Fibroblast of skin of scalp (primary cell): ENCODE data around the gene MBD6.
"Not testable (repeated sequence)": the region's sequence is repeated elsewhere in the genome, so short reads cannot be mapped to it uniquely, and the experiment has no call there.

Source experiments
- DNase-seq: peaks from one replicate; pipeline ENCODE4 v3.0.0-alpha.2; 2013

The MBD6 gene

GRCh38 chr12:57488402-57489156, 34.0 kb upstream of the MBD6 start:
- no peak for DNase-seq

GRCh38 chr12:57489157-57489641, 33.4 kb upstream of the MBD6 start:
- peak; percentile 16 for DNase-seq

- no peak for DNase-seq
Measured at GRCh38 chr12:57490126-57490525, 32.5 kb upstream of the MBD6 start.

- no peak for DNase-seq
Measured at GRCh38 chr12:57491393-57492280, 31.0 kb upstream of the MBD6 start.

GRCh38 chr12:57495051-57495701, 27.4 kb upstream of the MBD6 start:
- not testable (repeated sequence) for DNase-seq

- no peak for DNase-seq
Measured at GRCh38 chr12:57496822-57497221, 25.8 kb upstream of the MBD6 start.

- DNase-seq: no peak
Measured at GRCh38 chr12:57497223-57498131, 25.1 kb upstream of the MBD6 start.

DNA sequence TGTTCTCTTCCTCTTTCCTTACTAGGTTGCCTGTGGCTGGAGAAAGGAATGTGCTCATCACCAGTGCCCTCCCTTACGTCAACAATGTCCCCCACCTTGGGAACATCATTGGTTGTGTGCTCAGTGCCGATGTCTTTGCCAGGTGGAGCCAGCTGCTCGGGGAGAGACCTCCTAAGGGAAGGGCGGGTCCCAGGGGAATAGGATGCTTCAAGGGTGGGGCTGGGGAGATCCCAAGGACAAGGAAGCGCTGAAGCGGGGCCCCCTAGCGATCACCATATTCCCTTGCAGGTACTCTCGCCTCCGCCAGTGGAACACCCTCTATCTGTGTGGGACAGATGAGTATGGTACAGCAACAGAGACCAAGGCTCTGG, 24.5 kb upstream of the MBD6 start:
- DNase-seq: no peak

DNA sequence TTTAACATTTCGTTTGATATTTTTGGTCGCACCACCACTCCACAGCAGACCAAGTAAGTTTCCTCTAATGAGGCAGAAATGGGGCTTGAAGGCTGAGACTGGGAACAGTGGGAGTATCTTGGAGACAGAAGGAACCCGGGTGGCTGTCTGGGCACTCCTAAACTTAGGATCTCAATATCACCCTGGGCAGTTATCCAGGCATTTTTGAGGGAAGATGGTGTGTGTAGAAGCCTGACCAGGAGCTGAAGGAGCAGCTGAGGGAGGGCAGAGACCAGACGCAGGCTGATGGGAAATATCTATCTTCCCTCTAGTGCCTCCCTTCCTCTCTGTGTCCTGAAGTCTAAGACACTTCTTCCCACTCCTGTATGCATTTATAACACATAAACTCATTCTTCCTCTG, 24.1 kb upstream of the MBD6 start:
- no peak for DNase-seq

- DNase-seq: no peak
Measured at GRCh38 chr12:57500213-57500612, 22.4 kb upstream of the MBD6 start.

DNA sequence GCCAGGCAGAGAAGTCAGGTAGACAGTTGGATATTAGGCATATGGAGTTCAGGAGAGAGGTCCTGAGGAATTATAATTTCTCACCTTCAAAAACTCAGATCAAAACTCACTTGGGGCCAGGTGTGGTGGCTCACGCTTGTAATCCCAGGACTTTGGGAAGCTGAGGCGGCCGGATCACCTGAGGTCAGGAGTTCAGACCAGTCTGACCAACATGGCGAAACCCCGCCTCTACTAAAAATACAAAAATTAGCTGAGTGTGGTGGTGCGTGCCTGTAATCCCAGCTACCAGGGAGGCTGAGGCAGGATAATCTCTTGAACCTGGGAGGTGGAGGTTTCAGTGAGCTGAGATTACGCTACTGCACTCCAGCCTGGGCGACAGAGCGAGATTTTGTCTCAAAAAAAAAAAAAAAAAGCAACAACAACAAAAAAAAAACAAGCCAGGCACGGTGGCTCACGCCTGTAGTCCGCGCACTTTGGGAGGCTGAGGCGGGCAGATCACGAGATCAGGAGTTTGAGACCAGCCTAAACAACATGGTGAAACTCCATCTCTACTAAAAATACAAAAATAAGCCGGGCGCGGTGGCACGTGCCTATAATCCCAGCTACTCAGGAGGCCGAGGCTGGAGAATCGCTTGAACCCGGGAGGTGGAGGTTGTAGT, 20.2 kb upstream of the MBD6 start:
- DNase-seq: not testable (repeated sequence)

DNA sequence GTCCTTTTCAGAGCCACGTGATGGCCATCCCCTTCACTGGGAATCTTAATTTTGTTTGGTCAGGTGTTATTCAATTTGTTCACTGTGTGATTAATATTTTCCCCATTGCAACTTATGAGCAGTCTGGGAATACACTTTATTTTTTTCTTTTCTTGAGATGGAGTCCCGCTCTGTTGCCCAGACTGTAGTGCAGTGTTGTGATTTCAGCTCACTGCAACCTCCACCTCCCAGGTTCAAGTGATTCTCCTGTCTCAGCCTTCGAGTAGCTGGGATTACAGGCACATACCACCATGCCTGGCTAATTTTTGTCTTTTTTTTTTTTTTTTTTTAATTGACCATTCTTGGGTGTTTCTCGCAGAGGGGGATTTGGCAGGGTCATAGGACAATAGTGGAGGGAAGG, 16.1 kb upstream of the MBD6 start:
- not testable (repeated sequence) for DNase-seq

DNA sequence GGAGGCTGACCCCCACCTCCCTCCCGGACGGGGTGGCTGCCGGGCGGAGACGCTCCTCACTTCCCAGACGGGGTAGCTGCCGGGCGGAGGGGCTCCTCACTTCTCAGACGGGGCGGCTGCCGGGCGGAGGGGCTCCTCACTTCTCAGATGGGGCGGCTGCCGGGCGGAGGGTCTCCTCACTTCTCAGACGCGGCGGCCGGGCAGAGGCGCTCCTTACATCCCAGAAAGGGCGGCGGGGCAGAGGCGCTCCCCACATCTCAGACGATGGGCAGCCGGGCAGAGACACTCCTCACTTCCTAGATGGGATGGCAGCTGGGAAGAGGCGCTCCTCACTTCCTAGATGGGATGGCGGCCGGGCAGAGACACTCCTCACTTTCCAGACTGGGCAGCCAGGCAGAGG, 14.8 kb upstream of the MBD6 start:
- not testable (repeated sequence) for DNase-seq

DNA sequence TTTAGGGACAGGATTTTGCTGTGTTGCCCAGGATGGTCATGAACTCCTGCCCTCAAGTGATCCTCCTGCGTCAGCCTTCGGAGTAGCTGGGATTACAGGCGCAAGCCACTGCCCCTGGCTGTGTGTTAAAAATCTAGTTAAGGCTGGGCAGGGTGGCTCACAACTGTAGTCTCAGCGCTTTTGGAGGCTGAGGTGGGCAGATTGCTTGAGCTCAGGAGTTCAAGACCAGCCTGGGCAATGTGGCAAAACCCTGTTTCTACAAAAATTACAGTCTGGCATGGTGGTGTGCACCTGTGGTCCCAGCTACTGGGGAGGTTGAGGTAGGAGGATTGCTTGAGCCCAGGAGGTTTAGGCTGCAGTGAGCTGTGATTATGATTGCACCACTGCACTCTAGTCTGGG, 11.5 kb upstream of the MBD6 start:
- DNase-seq: no peak

DNA sequence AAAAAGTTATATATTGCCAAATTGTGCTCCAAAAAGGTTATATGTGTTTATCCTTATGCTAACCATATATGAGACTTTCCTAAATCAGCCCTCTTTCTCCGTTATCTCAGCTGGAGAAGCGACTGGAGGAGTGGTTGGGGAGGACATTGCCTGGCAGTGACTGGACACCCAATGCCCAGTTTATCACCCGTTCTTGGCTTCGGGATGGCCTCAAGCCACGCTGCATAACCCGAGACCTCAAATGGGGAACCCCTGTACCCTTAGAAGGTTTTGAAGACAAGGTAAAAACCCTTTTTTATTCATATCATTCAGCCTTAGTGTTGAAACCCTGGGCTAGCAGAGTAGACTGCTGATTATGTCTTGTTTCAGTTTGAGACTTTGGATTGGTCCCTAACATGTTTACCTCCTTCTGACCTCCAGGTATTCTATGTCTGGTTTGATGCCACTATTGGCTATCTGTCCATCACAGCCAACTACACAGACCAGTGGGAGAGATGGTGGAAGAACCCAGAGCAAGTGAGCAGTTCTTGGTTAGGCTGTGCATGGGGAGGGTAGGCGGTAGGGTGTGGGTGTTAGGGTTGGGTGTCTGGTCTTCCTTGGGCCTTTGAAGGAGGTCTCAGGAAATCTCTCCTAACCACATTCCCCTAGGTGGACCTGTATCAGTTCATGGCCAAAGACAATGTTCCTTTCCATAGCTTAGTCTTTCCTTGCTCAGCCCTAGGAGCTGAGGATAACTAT, 10.9 kb upstream of the MBD6 start:
- DNase-seq: no peak

DNA sequence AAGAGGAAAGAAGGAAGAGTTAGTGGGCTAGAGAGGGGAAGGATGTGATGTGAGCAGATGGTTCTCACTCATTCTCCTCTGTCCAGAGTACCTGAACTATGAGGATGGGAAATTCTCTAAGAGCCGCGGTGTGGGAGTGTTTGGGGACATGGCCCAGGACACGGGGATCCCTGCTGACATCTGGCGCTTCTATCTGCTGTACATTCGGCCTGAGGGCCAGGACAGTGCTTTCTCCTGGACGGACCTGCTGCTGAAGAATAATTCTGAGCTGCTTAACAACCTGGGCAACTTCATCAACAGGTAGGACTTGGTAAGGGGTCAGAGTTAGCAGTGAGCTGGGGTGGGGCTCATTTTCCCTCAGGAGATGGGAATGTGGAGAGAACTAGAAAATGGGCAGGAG, 10.0 kb upstream of the MBD6 start:
- DNase-seq: no peak

DNA sequence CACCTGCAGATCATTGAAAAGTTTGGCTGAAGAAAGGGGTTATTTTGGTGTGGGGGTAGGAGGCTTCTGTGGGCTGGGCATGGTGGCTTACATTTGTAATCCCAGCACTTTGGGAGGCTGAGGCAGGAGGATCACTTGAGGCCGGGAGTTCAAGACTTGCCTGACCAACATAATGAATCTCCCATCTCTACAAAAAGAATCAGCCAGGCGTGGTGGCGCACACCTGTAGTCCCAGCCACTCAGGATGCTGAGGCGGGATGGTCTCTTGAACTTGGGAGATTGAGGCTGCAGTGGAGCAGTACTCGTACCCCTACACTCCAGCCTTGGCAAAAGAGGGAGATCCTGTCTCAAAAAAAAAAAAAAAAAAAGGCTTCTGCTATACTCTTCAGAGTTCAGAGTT, 9.4 kb upstream of the MBD6 start:
- DNase-seq: no peak

- DNase-seq: not testable (repeated sequence)
Measured at GRCh38 chr12:57513677-57514076, 8.9 kb upstream of the MBD6 start.

GRCh38 chr12:57514246-57514645, 8.4 kb upstream of the MBD6 start:
- DNase-seq: not testable (repeated sequence)

DNA sequence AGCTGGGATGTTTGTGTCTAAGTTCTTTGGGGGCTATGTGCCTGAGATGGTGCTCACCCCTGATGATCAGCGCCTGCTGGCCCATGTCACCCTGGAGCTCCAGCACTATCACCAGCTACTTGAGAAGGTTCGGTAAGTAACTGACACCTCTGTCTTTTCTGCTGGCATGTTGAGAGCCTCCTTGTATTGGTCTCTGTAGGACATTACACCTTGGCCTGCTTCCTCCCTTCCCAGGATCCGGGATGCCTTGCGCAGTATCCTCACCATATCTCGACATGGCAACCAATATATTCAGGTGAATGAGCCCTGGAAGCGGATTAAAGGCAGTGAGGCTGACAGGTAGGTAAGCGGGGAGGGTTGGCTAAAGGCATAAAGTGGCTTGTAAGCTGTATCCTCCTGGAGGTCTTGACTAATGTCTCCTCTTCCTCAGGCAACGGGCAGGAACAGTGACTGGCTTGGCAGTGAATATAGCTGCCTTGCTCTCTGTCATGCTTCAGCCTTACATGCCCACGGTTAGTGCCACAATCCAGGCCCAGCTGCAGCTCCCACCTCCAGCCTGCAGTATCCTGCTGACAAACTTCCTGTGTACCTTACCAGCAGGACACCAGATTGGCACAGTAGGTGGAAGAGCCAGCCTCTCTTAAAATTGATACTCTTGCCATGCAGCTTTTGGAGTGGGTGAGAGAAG, 7.8 kb upstream of the MBD6 start:
- no peak for DNase-seq
